Naive thymus-derived CD4-positive, alpha-beta T cell (primary cell): ENCODE results near the gene SLC38A1. TPM values are rescaled to one million over a fixed set of nuclear protein-coding genes. Genes with fewer than 3 reads are reported as not detected.

Experiments used
- ATAC-seq: fragments of 150-1000 bp; cut with Tn5 transposase; 2 replicates; pipeline ENCODE4 v1.10.0; 2021; ENCODE audit warnings: mild to moderate bottlenecking, moderate library complexity
- CTCF ChIA-PET: fragments of 350-600 bp; sonication (Branson Sonifier 250); formaldehyde crosslinking; loops from one replicate; lab custom pipeline; 2021; ENCODE audit warnings: antibody characterized with exemption; lab: Charles Lee
- POLR2A ChIA-PET: fragments of 350-600 bp; sonication (Branson Sonifier 250); formaldehyde crosslinking; loops from one replicate; lab custom pipeline; 2021; ENCODE audit warnings: antibody characterized with exemption, inconsistent platforms; lab: Charles Lee
- DNase-seq, 9 donors: peaks; one replicate each; pipeline versions ENCODE4 v3.0.0 to v3.0.0-alpha.2; 2020 to 2022; ENCODE audit warnings: mixed read lengths in 1 of 9
- H3K27ac ChIP-seq: one replicate; pipeline ENCODE4 v1.7.0; 2013; ENCODE audit warnings: mild to moderate bottlenecking, low read depth, low read length, moderate library complexity
- H3K27me3 ChIP-seq, 2 donors: one replicate each; pipeline ENCODE4 v1.7.0; 2013; ENCODE audit warnings: low read length in 2 of 2, mild to moderate bottlenecking in 2 of 2, moderate library complexity in 2 of 2; ENCODE audit not compliant: control insufficient read depth in 2 of 2, insufficient read depth in 2 of 2
- H3K36me3 ChIP-seq, 3 experiments: 1 replicate in 2 of 3; 2 replicates in 1 of 3; pipeline ENCODE4 v1.7.0; 2013; ENCODE audit warnings: low read length in 3 of 3, mild to moderate bottlenecking in 3 of 3, moderate library complexity in 1 of 3; ENCODE audit not compliant: insufficient read depth in 3 of 3, control insufficient read depth in 2 of 3
- H3K4me1 ChIP-seq, 2 donors: one replicate each; pipeline ENCODE4 v1.7.0; 2013; ENCODE audit warnings: low read length in 2 of 2, mild to moderate bottlenecking in 2 of 2, moderate library complexity in 1 of 2; ENCODE audit not compliant: control insufficient read depth in 2 of 2, insufficient read depth in 2 of 2
- H3K4me3 ChIP-seq: 2 replicates; pipeline ENCODE4 v1.7.0; 2013; ENCODE audit warnings: mild to moderate bottlenecking, low read length
- H3K9me3 ChIP-seq, 3 experiments: 1 replicate in 2 of 3; 2 replicates in 1 of 3; pipeline ENCODE4 v1.7.0; 2013; ENCODE audit warnings: low read length in 3 of 3; ENCODE audit not compliant: control insufficient read depth in 2 of 3
- H3K27ac Mint-ChIP-seq, 9 donors: one replicate each; pipeline ENCODE4 v1.8.0; 2020 to 2022; ENCODE audit warnings: mixed read lengths in 9 of 9, mild to moderate bottlenecking in 8 of 9, moderate library complexity in 5 of 9, inconsistent platforms in 2 of 9
- H3K27me3 Mint-ChIP-seq, 5 donors: one replicate each; pipeline ENCODE4 v1.8.0; 2021 to 2022; ENCODE audit warnings: mixed read lengths in 5 of 5, mild to moderate bottlenecking in 1 of 5
- H3K36me3 Mint-ChIP-seq, 5 donors: one replicate each; pipeline ENCODE4 v1.8.0; 2020 to 2022; ENCODE audit warnings: mixed read lengths in 5 of 5, mild to moderate bottlenecking in 3 of 5, inconsistent platforms in 1 of 5
- H3K4me1 Mint-ChIP-seq, 7 donors: one replicate each; pipeline ENCODE4 v1.8.0; 2020 to 2022; ENCODE audit warnings: mixed read lengths in 7 of 7, mild to moderate bottlenecking in 3 of 7, inconsistent platforms in 1 of 7
- H3K4me3 Mint-ChIP-seq, 10 donors: one replicate each; pipeline ENCODE4 v1.8.0; 2020 to 2022; ENCODE audit warnings: mild to moderate bottlenecking in 10 of 10, mixed read lengths in 10 of 10, moderate library complexity in 6 of 10, inconsistent platforms in 2 of 10
- H3K9me3 Mint-ChIP-seq, 11 donors: one replicate each; pipeline ENCODE4 v1.8.0; 2020 to 2022; ENCODE audit warnings: mixed read lengths in 11 of 11, mild to moderate bottlenecking in 4 of 11, inconsistent platforms in 1 of 11, moderate library complexity in 1 of 11
- intact Hi-C, 2 donors: fragments of 100-400 bp; cut with micrococcal nuclease; formaldehyde crosslinking; loops; one replicate each; pipeline ENCODE4 v1.15.1; 2023
- polyA plus RNA-seq, 2 donors: library from polyadenylated mRNA; unstranded; fragments of 300-500 nt; fragmentation: Illumina TruSeq; gene quantifications; one replicate each; pipeline ENCODE4 v1.2.3, GENCODE V29; 2021
- total RNA-seq, 6 experiments: library from RNA in 5 of 6; stranded (reverse) in 5 of 6; gene quantifications; 1 replicate in 5 of 6; 2 replicates in 1 of 6; pipeline ENCODE4 v1.2.3 and lab custom pipeline; 2021 to 2026

Gene SLC38A1
- total and polyA plus RNA-seq, 7 experiments from 2014 or later: 172 to 283 (median 249) TPM

DNA sequence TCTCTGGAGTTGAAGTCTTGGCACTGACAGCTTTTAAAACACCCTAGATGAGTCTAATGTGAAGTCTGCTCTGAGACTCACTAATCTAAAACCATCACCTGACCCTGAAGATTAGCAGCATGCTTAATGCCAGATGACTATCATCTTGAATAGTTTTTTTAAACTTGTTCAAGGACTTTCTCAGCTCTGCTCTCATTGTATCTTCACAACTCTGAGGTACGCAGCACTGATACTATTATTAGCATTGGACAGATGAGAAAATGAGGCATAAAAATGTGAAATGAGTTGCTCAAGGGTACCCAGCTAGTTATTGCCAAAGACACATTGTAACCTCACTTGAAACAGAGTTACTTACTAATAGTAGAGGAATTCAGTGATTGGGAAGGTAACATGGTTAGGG, 4.8 kb downstream of the SLC38A1 start:
- Mint-ChIP-seq H3K36me3 (peaks cover 0 to 19% (median 5%) of the 10 kb centered on the region in 5 donors), H3K27me3 (no peaks in the 10 kb centered on the region), H3K27ac (peak overlapping the region in 7 of 9 donors; percentile 24 to 82 (median 71)), H3K9me3 (peaks cover 0 to 3% (median 0%) of the 10 kb centered on the region in 11 donors), H3K4me3 (peak overlapping the region in 7 of 10 donors; percentile 64 to 77 (median 70)), H3K4me1 (peaks cover 0 to 18% (median 2%) of the 10 kb centered on the region in 7 donors)
- no peaks in the 10 kb centered on the region for H3K27me3 ChIP-seq
- H3K27ac ChIP-seq: peak overlapping the region; percentile 11
- POLR2A ChIA-PET: interaction anchor here (0.6 to 6.0 kb wide), 8 partner anchors 8 to 139 kb away, joined by 3 to 30 read pairs (median 6); no protein-coding TSS in a partner anchor
- no peaks in the 10 kb centered on the region for H3K9me3 ChIP-seq
- CTCF ChIA-PET: interaction anchor here (0.7 to 1.6 kb wide), 2 partner anchors 14 to 47 kb away, joined by 3 read pairs; no protein-coding TSS in a partner anchor
- intact Hi-C loops: loop anchor here (1.0 to 10.0 kb wide), 3 partner anchors 10 to 1049 kb away; partner anchors contain the start of gene ANO6 (in 1 of the 2)
- H3K4me3 ChIP-seq: no peak overlapping the region
- H3K36me3 ChIP-seq: peaks cover 0 to 19% (median 0%) of the 10 kb centered on the region in 3 experiments
- peaks cover 64 to 65% of the 10 kb centered on the region in 2 donors for H3K4me1 ChIP-seq
- ATAC-seq (no peak), DNase-seq (no peak)

DNA sequence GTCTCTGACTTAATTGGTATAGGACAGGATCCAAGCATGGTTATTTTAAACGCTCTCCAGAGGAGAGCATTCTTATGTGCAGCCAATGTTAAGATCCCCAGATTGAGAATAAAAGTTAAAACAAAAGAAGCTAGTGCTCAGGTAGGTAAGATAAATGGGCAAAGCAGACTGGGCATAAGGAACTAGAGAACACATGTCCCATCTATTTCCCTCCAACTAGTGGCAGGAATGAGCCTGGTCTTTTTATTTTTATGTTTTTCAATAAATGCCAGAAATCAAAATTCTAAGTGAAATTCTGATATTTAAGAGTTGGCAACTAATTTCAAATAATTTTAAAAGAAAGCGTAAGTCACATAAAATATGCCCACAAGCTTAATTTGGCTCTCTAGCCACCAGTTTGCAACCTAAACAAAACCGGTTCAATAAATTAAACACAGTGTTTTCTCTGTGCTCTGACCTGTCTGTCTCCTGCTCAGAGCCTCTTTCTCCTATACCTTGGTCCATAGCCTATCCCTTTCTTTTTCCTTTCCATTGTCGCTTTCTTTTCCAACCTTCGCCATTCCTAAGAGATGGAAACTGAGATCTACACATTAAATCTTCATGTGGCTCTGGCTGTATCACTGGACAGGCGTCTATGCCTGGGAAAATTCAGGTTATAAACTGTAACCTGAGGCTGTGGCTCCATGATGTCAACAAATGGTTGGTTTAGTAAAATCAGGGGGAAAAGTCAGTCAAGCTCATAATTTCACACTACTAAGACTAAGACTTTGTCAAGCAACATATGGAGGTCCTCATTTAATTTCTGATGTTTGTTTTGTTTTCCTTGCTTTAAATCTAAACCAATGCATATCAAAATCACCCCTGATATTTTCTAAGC, 5.5 kb downstream of the SLC38A1 start:
- Mint-ChIP-seq H3K27ac (peak overlapping the region; percentile 44 to 82 (median 78)), H3K27me3 (no peaks in the 10 kb centered on the region), H3K36me3 (peaks cover 0 to 16% (median 5%) of the 10 kb centered on the region in 5 donors), H3K9me3 (no peaks in the 10 kb centered on the region), H3K4me3 (peak overlapping the region in 7 of 10 donors; percentile 64 to 77 (median 70)), H3K4me1 (peaks cover 0 to 18% (median 9%) of the 10 kb centered on the region in 7 donors)
- CTCF ChIA-PET: interaction anchor here (0.7 to 1.6 kb wide), 3 partner anchors 15 to 46 kb away, joined by 3 read pairs; no protein-coding TSS in a partner anchor
- no peaks in the 10 kb centered on the region for H3K9me3 ChIP-seq
- peak overlapping the region; percentile 11 for H3K27ac ChIP-seq
- H3K36me3 ChIP-seq: peaks cover 0 to 13% (median 0%) of the 10 kb centered on the region in 3 experiments
- POLR2A ChIA-PET: interaction anchor here (0.6 to 6.0 kb wide), 10 partner anchors 9 to 958 kb away, joined by 3 to 30 read pairs (median 4); no protein-coding TSS in a partner anchor
- DNase-seq (no peak), ATAC-seq (no peak)
- intact Hi-C loops: loop anchor here (1.0 to 10.0 kb wide), 3 partner anchors 9 to 1049 kb away; partner anchors contain the start of gene ANO6 (in 1 of the 2)
- H3K27me3 ChIP-seq: no peaks in the 10 kb centered on the region
- no peak overlapping the region for H3K4me3 ChIP-seq
- H3K4me1 ChIP-seq: peaks cover 71% of the 10 kb centered on the region in 2 donors

DNA sequence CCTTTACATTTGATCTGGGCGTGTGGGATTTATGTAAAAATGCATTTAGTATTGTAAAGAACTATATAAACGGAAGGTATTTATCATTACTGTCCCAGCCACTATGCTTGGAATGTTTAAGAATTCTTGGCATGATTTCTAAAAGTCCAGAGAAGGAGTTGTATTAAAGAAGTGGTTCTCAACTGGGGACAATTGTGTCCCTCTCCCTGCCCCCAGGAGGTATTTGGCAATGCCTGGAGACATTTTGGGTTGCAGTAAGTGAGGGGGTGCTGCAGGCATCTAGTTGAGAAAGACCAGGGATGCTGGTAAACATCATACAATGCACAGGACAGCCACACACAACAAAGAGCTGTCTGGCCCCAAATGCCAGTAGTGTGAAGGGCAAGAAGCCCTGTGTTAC, 7.2 kb downstream of the SLC38A1 start:
- H3K36me3 Mint-ChIP-seq: peaks cover 0 to 20% (median 16%) of the 10 kb centered on the region in 5 donors
- H3K4me1 Mint-ChIP-seq: peaks cover 0 to 29% (median 25%) of the 10 kb centered on the region in 7 donors
- no peak overlapping the region for H3K4me3 ChIP-seq
- H3K27ac ChIP-seq: peak overlapping the region; percentile 32
- peaks cover 0 to 8% (median 6%) of the 10 kb centered on the region in 3 experiments for H3K36me3 ChIP-seq
- ChIA-PET POLR2A (interaction anchor here (0.9 to 6.0 kb wide), 4 partner anchors 7 to 47 kb away, joined by 4 to 30 read pairs (median 16); partner anchors contain the start of gene SLC38A1), CTCF (no interaction called here)
- DNase-seq: no peak
- peaks cover 84 to 87% of the 10 kb centered on the region in 2 donors for H3K4me1 ChIP-seq
- no peaks in the 10 kb centered on the region for H3K27me3 ChIP-seq
- H3K9me3 ChIP-seq: no peaks in the 10 kb centered on the region
- intact Hi-C loops: loop anchor here in 1 of 2 donors (10.0 kb wide), 2 partner anchors 107 to 1047 kb away; partner anchors contain the start of gene ANO6
- peak overlapping the region in 4 of 9 donors; percentile 9 to 58 (median 48) for H3K27ac Mint-ChIP-seq
- H3K9me3 Mint-ChIP-seq: no peaks in the 10 kb centered on the region
- ATAC-seq: no peak
- H3K4me3 Mint-ChIP-seq: peak overlapping the region in 3 of 10 donors; percentile 12 to 59 (median 17)
- no peaks in the 10 kb centered on the region for H3K27me3 Mint-ChIP-seq

DNA sequence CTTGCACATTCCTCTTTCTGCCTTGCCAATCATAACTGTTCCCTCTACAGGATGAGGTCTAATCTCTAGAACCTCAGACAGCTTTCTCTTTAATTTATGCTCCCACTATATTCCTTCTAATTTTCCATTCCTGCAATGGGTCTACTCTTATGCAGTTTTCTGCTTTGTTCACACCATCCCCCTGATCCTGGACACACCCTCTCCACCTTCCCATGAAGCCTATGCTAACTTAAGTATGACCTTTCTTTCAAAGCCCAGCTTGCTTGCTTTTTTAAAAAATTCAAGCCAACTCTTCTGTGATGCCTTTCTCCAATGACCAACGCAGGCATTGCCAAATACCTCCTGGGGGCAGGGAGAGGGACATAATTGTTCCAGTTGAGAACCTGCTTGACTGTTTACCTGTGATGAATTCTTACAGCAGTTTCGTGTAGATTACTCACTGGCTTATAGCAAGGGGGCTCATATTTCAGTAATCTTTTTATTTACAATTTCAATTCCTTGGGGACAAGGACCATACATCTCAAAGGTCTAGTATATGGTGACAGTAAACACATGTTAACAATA, 7.8 kb downstream of the SLC38A1 start:
- peaks cover 0 to 2% (median 0%) of the 10 kb centered on the region in 11 donors for H3K9me3 Mint-ChIP-seq
- peaks cover 85 to 87% of the 10 kb centered on the region in 2 donors for H3K4me1 ChIP-seq
- no peak overlapping the region for H3K4me3 ChIP-seq
- H3K27me3 Mint-ChIP-seq: no peaks in the 10 kb centered on the region
- ChIA-PET POLR2A (interaction anchor here (0.9 to 6.0 kb wide), 2 partner anchors 8 to 43 kb away, joined by 4 to 30 read pairs; partner anchors contain the start of gene SLC38A1), CTCF (no interaction called here)
- H3K36me3 ChIP-seq: peaks cover 0 to 8% (median 6%) of the 10 kb centered on the region in 3 experiments
- DNase-seq (no peak), ATAC-seq (no peak)
- H3K27ac ChIP-seq: no peak overlapping the region
- peaks cover 0 to 34% (median 30%) of the 10 kb centered on the region in 7 donors for H3K4me1 Mint-ChIP-seq
- intact Hi-C loops: loop anchor here in 1 of 2 donors (10.0 kb wide), 2 partner anchors 106 to 1046 kb away; partner anchors contain the start of gene ANO6
- peaks cover 0 to 25% (median 21%) of the 10 kb centered on the region in 5 donors for H3K36me3 Mint-ChIP-seq
- no peaks in the 10 kb centered on the region for H3K27me3 ChIP-seq
- H3K9me3 ChIP-seq: no peaks in the 10 kb centered on the region
- H3K27ac Mint-ChIP-seq: peak overlapping the region in 3 of 9 donors; percentile 9 to 58 (median 20)
- H3K4me3 Mint-ChIP-seq: no peak overlapping the region

DNA sequence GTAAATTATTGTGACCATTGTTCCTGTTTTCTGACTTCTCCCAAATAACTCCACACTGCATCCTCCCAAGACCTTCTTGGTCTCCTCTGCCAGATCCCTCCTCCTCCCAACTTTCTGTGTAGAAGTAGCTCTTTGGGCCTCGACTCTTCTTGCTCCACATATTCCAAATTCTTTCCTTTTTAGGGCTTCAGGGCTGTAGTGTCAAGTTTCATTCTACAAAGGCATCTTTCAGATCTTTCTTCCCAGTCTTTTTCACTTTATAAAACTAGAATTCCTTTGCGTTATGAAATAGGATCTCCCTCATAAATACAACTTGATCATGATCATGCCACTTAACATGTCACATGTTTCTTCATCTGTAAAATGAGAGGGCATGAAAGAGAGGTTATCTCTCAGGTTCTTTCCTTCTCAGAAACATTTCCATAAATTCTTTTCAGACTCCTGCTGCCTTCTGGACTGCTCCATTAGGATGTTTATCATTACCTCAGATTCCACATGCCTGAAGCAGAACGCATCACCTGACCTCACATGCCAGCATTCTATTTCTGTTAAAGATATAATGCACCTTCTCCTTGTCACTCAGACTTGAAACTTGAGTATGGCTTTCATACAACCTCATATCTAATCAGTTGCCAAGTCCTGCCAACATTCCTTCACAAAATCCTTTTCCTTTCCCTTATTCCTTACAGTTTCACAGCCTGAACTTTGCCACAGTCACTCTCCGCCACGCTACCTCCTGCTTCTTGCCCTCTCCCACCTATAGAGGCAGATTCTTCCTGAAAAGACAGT, 8.5 kb downstream of the SLC38A1 start:
- Histone ChIP-seq H3K4me3 (no peak overlapping the region), H3K27me3 (no peaks in the 10 kb centered on the region), H3K9me3 (no peaks in the 10 kb centered on the region), H3K27ac (no peak overlapping the region), H3K4me1 (peaks cover 80 to 84% of the 10 kb centered on the region in 2 donors), H3K36me3 (peaks cover 0 to 8% (median 6%) of the 10 kb centered on the region in 3 experiments)
- no peak for DNase-seq
- POLR2A ChIA-PET: interaction anchor here (0.9 to 6.0 kb wide), 3 partner anchors 9 to 42 kb away, joined by 4 to 30 read pairs (median 5); partner anchors contain the start of gene SLC38A1
- H3K4me3 Mint-ChIP-seq: no peak overlapping the region
- H3K27me3 Mint-ChIP-seq: no peaks in the 10 kb centered on the region
- peaks cover 0 to 29% (median 27%) of the 10 kb centered on the region in 5 donors for H3K36me3 Mint-ChIP-seq
- intact Hi-C loops: loop anchor here in 1 of 2 donors (10.0 kb wide), 2 partner anchors 106 to 1046 kb away; partner anchors contain the start of gene ANO6
- H3K27ac Mint-ChIP-seq: no peak overlapping the region
- CTCF ChIA-PET: interaction anchor here (0.7 kb wide), 1 partner anchor 110 kb away, joined by 3 read pairs; no protein-coding TSS in a partner anchor
- H3K4me1 Mint-ChIP-seq: peaks cover 0 to 40% (median 35%) of the 10 kb centered on the region in 7 donors
- ATAC-seq: no peak
- H3K9me3 Mint-ChIP-seq: peaks cover 0 to 2% (median 0%) of the 10 kb centered on the region in 11 donors
